GM12874 (cell line): Measurements from ENCODE around the gene NXT2.

Experiments
- TF ChIP-seq, protein P1 (sequence below): IDR thresholded peaks from 2 replicates; pipeline ENCODE4 v1.5.1; 2011; ENCODE audit warnings: low read depth, mild to moderate bottlenecking, control low read depth, low read length, moderate library complexity; ENCODE audit not compliant: insufficient read depth

The NXT2 gene

DNA sequence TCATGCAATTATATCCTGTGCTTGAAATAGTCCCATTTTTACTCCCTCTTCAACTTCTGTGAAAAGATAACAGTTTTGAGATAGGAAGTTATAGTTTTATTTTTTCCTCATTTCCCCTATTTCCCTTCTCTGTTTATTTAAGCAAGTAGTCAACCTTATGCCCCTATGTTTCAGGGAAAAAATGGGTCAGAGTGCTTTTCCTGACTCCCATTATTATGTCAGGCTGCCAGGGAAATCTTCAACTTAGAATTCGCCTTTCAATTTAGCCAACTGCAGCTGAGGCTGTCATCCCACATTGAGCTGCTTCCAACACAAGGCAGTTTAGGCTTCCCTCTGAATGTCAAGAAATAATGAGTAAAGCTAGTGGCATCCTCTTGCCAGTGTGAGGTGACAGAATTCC, 42.3 kb downstream of the NXT2 start:
- TF ChIP-seq, protein P1, sequence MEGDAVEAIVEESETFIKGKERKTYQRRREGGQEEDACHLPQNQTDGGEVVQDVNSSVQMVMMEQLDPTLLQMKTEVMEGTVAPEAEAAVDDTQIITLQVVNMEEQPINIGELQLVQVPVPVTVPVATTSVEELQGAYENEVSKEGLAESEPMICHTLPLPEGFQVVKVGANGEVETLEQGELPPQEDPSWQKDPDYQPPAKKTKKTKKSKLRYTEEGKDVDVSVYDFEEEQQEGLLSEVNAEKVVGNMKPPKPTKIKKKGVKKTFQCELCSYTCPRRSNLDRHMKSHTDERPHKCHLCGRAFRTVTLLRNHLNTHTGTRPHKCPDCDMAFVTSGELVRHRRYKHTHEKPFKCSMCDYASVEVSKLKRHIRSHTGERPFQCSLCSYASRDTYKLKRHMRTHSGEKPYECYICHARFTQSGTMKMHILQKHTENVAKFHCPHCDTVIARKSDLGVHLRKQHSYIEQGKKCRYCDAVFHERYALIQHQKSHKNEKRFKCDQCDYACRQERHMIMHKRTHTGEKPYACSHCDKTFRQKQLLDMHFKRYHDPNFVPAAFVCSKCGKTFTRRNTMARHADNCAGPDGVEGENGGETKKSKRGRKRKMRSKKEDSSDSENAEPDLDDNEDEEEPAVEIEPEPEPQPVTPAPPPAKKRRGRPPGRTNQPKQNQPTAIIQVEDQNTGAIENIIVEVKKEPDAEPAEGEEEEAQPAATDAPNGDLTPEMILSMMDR = no peak

GRCh38 chrX:109585488-109585887, 48.8 kb downstream of the NXT2 start:
- TF ChIP-seq, protein P1 = no peak

- TF ChIP-seq, protein P1 = no peak
Measured at GRCh38 chrX:109590176-109590575, 53.5 kb downstream of the NXT2 start.
